Measurements from ENCODE around the gene HADH. TPM values are rescaled to one million over a fixed set of nuclear protein-coding genes. Genes with fewer than 3 reads are reported as not detected.
"Not testable (repeated sequence)": the region's sequence is repeated elsewhere in the genome, so short reads cannot be mapped to it uniquely, and the experiment has no call there.

HADH gene
- total RNA-seq, 1 donor from 2014 or later = 34.3 TPM

DNA sequence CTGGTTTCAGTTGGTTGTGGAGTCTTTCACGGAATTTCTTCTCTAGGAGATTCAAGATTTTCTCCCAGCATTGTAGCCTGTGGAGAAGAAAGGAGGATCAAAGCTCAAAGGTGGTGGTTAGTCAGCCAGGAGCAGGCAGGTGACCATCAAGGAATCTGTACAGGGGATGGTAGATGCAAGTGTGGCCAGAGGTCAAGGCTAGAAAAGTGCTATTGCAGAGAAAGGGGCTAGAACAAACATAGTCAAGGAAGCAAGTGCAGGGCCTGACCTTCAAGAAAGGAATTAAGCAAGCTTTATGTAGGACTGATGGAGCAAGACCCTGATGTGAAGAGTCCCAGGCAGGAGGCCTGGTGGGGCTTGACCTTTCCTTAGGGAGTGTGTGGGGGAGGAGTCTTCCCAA, 16.1 kb downstream of the HADH start:
- Histone ChIP-seq H3K36me3 (peaks cover 6% of the 10 kb centered on the region in 2 donors), H3K4me1 (peaks cover 0 to 30% of the 10 kb centered on the region in 2 donors), H3K27me3 (no peaks in the 10 kb centered on the region), H3K9me3 (no peaks in the 10 kb centered on the region), H3K4me3 (no peak overlapping the region), H3K27ac (no peak overlapping the region)
- DNase-seq (ENCODE audit: low spot score in 2 of 2) = no peak
- TF ChIP-seq, protein P1, sequence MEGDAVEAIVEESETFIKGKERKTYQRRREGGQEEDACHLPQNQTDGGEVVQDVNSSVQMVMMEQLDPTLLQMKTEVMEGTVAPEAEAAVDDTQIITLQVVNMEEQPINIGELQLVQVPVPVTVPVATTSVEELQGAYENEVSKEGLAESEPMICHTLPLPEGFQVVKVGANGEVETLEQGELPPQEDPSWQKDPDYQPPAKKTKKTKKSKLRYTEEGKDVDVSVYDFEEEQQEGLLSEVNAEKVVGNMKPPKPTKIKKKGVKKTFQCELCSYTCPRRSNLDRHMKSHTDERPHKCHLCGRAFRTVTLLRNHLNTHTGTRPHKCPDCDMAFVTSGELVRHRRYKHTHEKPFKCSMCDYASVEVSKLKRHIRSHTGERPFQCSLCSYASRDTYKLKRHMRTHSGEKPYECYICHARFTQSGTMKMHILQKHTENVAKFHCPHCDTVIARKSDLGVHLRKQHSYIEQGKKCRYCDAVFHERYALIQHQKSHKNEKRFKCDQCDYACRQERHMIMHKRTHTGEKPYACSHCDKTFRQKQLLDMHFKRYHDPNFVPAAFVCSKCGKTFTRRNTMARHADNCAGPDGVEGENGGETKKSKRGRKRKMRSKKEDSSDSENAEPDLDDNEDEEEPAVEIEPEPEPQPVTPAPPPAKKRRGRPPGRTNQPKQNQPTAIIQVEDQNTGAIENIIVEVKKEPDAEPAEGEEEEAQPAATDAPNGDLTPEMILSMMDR (IDR thresholded peaks at IDR 0.05) = no peak
- intact Hi-C loops (cut with DNase I) = loop anchor here (10.0 kb wide), 2 partner anchors 1429 to 1641 kb away; partner anchors contain the start of genes GIMD1 and SEC24B

DNA sequence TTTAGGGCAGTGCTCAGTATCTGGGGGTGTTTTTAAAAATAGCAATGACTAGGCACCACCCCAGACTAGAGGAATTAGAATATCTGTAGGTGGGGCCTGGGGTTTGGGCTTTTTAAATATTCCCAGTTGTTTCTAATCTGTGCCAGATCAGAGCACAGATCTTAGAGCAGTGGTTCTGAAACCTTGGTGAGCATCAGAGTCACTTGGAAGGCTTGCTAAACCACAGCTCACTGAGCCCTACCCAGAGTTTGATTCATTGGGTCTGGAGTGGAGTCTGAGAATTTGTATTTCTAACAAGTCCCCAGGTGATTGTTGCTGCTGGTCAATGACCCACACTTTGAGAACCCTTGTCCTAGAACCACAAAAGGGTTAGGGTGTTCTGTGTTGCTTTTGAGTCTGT, 16.7 kb downstream of the HADH start:
- Histone ChIP-seq H3K27ac (no peak overlapping the region), H3K27me3 (no peaks in the 10 kb centered on the region), H3K36me3 (peaks cover 11 to 12% of the 10 kb centered on the region in 2 donors), H3K4me1 (peaks cover 0 to 30% of the 10 kb centered on the region in 2 donors), H3K9me3 (no peaks in the 10 kb centered on the region), H3K4me3 (no peak overlapping the region)
- no peak for DNase-seq (ENCODE audit: low spot score in 2 of 2)
- intact Hi-C loops (cut with DNase I) = loop anchor here (10.0 kb wide), 2 partner anchors 1428 to 1642 kb away; partner anchors contain the start of genes GIMD1 and SEC24B
- TF ChIP-seq, protein P1 (IDR thresholded peaks at IDR 0.05) = no peak

DNA sequence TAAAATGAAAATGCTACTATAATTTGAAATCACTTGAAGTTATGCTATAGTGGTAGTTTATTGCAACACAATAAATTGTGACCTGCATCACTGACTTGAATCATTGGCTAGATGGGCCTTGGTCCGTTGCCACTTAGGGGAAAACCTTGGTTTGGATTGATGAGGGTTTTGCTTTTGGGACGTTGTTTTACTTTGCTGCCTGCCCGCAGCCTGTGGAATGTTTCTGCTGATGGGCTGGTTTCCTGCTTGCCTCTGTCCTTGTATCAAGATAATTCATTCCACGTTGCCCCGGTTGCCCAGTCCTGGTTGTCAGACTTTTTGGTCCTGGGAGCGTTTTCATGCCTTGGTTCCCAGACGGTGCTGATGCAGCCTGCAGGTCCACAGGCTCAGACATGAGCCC, 18.3 kb downstream of the HADH start:
- no peak overlapping the region for H3K4me3 ChIP-seq
- intact Hi-C loops (cut with DNase I) = loop anchor here (10.0 kb wide), 2 partner anchors 1427 to 1643 kb away; partner anchors contain the start of genes GIMD1 and SEC24B
- TF ChIP-seq, protein P1 (IDR thresholded peaks at IDR 0.05) = no peak
- peaks cover 0 to 30% of the 10 kb centered on the region in 2 donors for H3K4me1 ChIP-seq
- no peak overlapping the region for H3K27ac ChIP-seq
- DNase-seq (ENCODE audit: low spot score in 2 of 2) = no peak
- H3K36me3 ChIP-seq = peaks cover 17 to 18% of the 10 kb centered on the region in 2 donors
- no peaks in the 10 kb centered on the region for H3K27me3 ChIP-seq
- no peaks in the 10 kb centered on the region for H3K9me3 ChIP-seq

DNA sequence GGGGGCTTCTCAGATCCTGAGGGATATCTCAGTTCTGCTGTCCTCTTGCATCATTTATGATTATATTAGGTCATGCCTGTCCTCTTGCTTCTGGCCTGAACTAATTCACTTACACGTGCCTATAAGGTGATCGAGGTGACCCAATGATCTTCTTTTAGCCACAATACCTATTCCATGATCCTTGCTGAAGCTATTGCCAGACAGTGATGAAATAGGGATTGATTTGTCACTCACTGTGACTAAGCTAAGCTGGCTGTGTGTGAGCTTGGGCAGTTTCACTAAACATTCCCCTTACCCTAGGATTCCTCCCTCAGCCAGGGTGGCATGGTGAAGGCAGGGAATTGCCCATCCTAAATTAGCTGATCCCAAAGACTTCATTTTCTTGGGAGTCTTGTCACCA, 19.0 kb downstream of the HADH start:
- TF ChIP-seq, protein P1 (IDR thresholded peaks at IDR 0.05) = no peak
- no peak overlapping the region for H3K4me3 ChIP-seq
- intact Hi-C loops (cut with DNase I) = loop anchor here (10.0 kb wide), 2 partner anchors 1426 to 1644 kb away; partner anchors contain the start of genes GIMD1 and SEC24B
- no peak for DNase-seq (ENCODE audit: low spot score in 2 of 2)
- H3K36me3 ChIP-seq = peaks cover 17 to 21% of the 10 kb centered on the region in 2 donors
- H3K4me1 ChIP-seq = peaks cover 0 to 29% of the 10 kb centered on the region in 2 donors
- H3K27ac ChIP-seq = peak overlapping the region in 1 of 2 donors; percentile 39
- H3K9me3 ChIP-seq = no peaks in the 10 kb centered on the region
- H3K27me3 ChIP-seq = no peaks in the 10 kb centered on the region

DNA sequence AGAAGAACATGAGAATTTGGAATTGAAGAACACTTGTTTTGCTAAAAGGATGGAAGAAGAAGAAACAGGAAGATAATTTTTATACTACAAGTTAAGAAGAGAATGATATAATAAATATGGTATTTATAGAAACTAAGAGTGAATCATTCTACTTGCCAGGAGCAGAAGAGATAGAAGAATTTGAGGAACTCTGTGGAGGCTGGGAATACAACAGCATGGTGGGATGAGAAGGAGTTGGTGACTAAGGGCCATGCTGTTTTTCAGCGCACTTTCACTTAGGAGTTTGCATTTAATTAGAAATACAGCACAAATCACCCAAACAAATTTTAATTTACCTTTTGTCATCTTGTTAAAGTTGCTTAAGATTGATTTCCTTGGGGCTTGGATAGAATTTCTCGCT, 20.5 kb downstream of the HADH start:
- intact Hi-C loops (cut with DNase I) = loop anchor here (10.0 kb wide), 1 partner anchor 165 kb away; no protein-coding TSS in a partner anchor

DNA sequence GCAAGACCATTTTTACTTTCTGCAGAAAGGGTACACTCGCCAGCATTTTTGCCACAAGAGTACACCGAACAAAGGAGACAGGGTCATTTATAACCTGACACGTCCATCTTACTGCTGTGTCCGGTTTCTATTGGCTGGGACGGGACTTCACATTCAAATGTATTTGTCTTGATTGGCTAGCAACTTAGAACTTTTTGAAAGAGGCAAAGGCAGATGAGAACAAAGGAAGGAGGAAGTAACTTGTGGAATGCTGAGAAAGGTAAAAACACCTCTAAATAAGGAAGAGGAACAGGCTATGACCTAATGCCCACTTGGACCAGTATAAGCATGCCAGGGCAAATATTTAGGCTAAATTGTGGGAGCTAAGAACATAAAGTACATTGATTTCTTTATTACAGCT, 22.7 kb downstream of the HADH start:
- H3K4me3 ChIP-seq; DNase-seq (ENCODE audit: low spot score in 2 of 2); H3K9me3 ChIP-seq; H3K27me3 ChIP-seq; H3K27ac ChIP-seq: not testable (repeated sequence)
- intact Hi-C loops (cut with DNase I) = loop anchor here (10.0 kb wide), 1 partner anchor 162 kb away; no protein-coding TSS in a partner anchor
- peaks cover 36 to 53% of the 10 kb centered on the region in 2 donors for H3K36me3 ChIP-seq
- peaks cover 0 to 13% of the 10 kb centered on the region in 2 donors for H3K4me1 ChIP-seq

More for the DNA sequence above, 20.5 kb downstream of the HADH start:
- H3K4me1 ChIP-seq = peaks cover 0 to 19% of the 10 kb centered on the region in 2 donors
- no peak for DNase-seq (ENCODE audit: low spot score in 2 of 2)
- TF ChIP-seq, protein P1 (IDR thresholded peaks at IDR 0.05) = no peak
- no peaks in the 10 kb centered on the region for H3K9me3 ChIP-seq
- peaks cover 25 to 34% of the 10 kb centered on the region in 2 donors for H3K36me3 ChIP-seq
- no peak overlapping the region for H3K27ac ChIP-seq
- H3K27me3 ChIP-seq = no peaks in the 10 kb centered on the region
- H3K4me3 ChIP-seq = no peak overlapping the region

Measured in ascending aorta (tissue), 2 donors.